HepG2 (cell line): ENCODE measurements around the gene CBX2.

ENCODE experiments used
- ASH2L ChIP-seq: fragments of 300-600, 200-600 bp; sonication (generic); IDR thresholded peaks from 2 replicates; pipeline ENCODE4 v1.7.0; 2017; ENCODE audit warnings: low read depth, mild to moderate bottlenecking, moderate library complexity, mixed read lengths, low read length; ENCODE audit not compliant: insufficient read length
- ATF2 ChIP-seq: sonication (generic); formaldehyde crosslinking; IDR thresholded peaks from 2 replicates; pipeline ENCODE4 v1.4.0; 2020; ENCODE audit warnings: missing genetic modification reagents
- PRDM10 ChIP-seq: sonication (generic); formaldehyde crosslinking; IDR thresholded peaks from 2 replicates; pipeline ENCODE4 v1.4.0; 2020; ENCODE audit warnings: low read depth, missing genetic modification reagents
- YY1 ChIP-seq: IDR thresholded peaks from 2 replicates; pipeline ENCODE4 v1.6.1; 2011; ENCODE audit warnings: low read length, low read depth, moderate library complexity, mild to moderate bottlenecking; ENCODE audit not compliant: insufficient read depth, insufficient replicate concordance
- ZFP62 ChIP-seq: sonication (generic); formaldehyde crosslinking; IDR thresholded peaks from 2 replicates; pipeline ENCODE4 v1.4.0; 2020; ENCODE audit warnings: missing genetic modification reagents
- ZNF317 ChIP-seq: sonication (generic); formaldehyde crosslinking; IDR thresholded peaks from 2 replicates; pipeline ENCODE4 v1.5.0; 2020; ENCODE audit warnings: mild to moderate bottlenecking, missing genetic modification reagents
- ZNF510 ChIP-seq: sonication (generic); formaldehyde crosslinking; IDR thresholded peaks from 2 replicates; pipeline ENCODE4 v1.4.0; 2020; ENCODE audit warnings: low read depth, mild to moderate bottlenecking, missing genetic modification reagents
- ZNF589 ChIP-seq: sonication (generic); formaldehyde crosslinking; conservative IDR thresholded peaks from 2 replicates; pipeline ENCODE4 v1.8.0; 2022; ENCODE audit warnings: mild to moderate bottlenecking, moderate library complexity, missing genetic modification reagents
- ZSCAN29 ChIP-seq: sonication (generic); formaldehyde crosslinking; conservative IDR thresholded peaks from 2 replicates; pipeline ENCODE4 v1.4.0; 2020; ENCODE audit warnings: mild to moderate bottlenecking, missing genetic modification reagents
- TF ChIP-seq, protein P1 (sequence below): sonication (generic); formaldehyde crosslinking; IDR thresholded peaks from 2 replicates; pipeline ENCODE4 v1.5.0; 2020; ENCODE audit warnings: mild to moderate bottlenecking, missing genetic modification reagents, moderate library complexity

- TF ChIP-seq ASH2L (no peak), YY1 (no peak), ZNF589 (CRISPR knock-in tag) (no peak), ZNF510 (no peak), ATF2 (CRISPR knock-in tag) (no peak), ZNF317 (no peak), PRDM10 (CRISPR knock-in tag) (no peak), ZSCAN29 (CRISPR knock-in tag) (no peak), ZFP62 (CRISPR knock-in tag) (no peak)
- TF ChIP-seq, protein P1, sequence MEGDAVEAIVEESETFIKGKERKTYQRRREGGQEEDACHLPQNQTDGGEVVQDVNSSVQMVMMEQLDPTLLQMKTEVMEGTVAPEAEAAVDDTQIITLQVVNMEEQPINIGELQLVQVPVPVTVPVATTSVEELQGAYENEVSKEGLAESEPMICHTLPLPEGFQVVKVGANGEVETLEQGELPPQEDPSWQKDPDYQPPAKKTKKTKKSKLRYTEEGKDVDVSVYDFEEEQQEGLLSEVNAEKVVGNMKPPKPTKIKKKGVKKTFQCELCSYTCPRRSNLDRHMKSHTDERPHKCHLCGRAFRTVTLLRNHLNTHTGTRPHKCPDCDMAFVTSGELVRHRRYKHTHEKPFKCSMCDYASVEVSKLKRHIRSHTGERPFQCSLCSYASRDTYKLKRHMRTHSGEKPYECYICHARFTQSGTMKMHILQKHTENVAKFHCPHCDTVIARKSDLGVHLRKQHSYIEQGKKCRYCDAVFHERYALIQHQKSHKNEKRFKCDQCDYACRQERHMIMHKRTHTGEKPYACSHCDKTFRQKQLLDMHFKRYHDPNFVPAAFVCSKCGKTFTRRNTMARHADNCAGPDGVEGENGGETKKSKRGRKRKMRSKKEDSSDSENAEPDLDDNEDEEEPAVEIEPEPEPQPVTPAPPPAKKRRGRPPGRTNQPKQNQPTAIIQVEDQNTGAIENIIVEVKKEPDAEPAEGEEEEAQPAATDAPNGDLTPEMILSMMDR (CRISPR knock-in tag), result no peak
Measured at GRCh38 chr17:79738643-79739042, 39.3 kb upstream of the CBX2 start.
